Measurements from ENCODE around the gene TXNIP.
A peak's percentile ranks its signal among the peaks of the same experiment; 100 is the strongest.

TXNIP gene

GRCh38 chr1:146012703-146013558, 16.6 kb upstream of the TXNIP start:
- peak; percentile 69 for DNase-seq

GRCh38 chr1:146010126-146010738, 13.9 kb upstream of the TXNIP start:
- DNase-seq: no peak

GRCh38 chr1:146007489-146008133, 11.2 kb upstream of the TXNIP start:
- DNase-seq: no peak

GRCh38 chr1:146001709-146002108, 5.3 kb upstream of the TXNIP start:
- DNase-seq: no peak

GRCh38 chr1:145999321-146000024, 3.1 kb upstream of the TXNIP start:
- DNase-seq: peak; percentile 66

GRCh38 chr1:145997718-145998023, 1.3 kb upstream of the TXNIP start:
- DNase-seq: no peak

GRCh38 chr1:145997016-145997717, 788 bp upstream of the TXNIP start:
- DNase-seq: no peak

GRCh38 chr1:145995964-145996432, 381 bp downstream of the TXNIP start:
- no peak for DNase-seq

GRCh38 chr1:145995148-145995881, 1.1 kb downstream of the TXNIP start:
- no peak for DNase-seq

GRCh38 chr1:145994391-145995120, 1.8 kb downstream of the TXNIP start:
- no peak for DNase-seq

- DNase-seq: no peak
These were observed 2.6 kb downstream of the TXNIP start for GRCh38 chr1:145993618-145994390.

GRCh38 chr1:145992958-145993617, 3.3 kb downstream of the TXNIP start:
- no peak for DNase-seq

GRCh38 chr1:145992502-145992936, 3.9 kb downstream of the TXNIP start:
- no peak for DNase-seq

GRCh38 chr1:145991735-145992412, 4.5 kb downstream of the TXNIP start:
- DNase-seq: no peak

- no peak for DNase-seq
These were observed 6.0 kb downstream of the TXNIP start for GRCh38 chr1:145990249-145990855.

GRCh38 chr1:145988773-145989172, 7.6 kb downstream of the TXNIP start:
- DNase-seq: no peak

GRCh38 chr1:145987926-145988325, 8.5 kb downstream of the TXNIP start:
- DNase-seq: no peak

- DNase-seq: no peak
These were observed 9.8 kb downstream of the TXNIP start for GRCh38 chr1:145986551-145986950.
